ENCODE data around the gene MYO7B. TPM values are rescaled to one million over a fixed set of nuclear protein-coding genes. Genes with fewer than 3 reads are reported as not detected.

MYO7B gene
- total and polyA plus RNA-seq, 12 donors = 0.13 to 1.5 (median 0.32) TPM; not detected in 1

GRCh38 chr2:127646487-127647241 lies 111.2 kb downstream of the MYO7B start:
- TF ChIP-seq CTCF (IDR thresholded peaks at IDR 0.05) (no peak), POLR2A (IDR thresholded peaks at IDR 0.05) (no peak)
- no peak for DNase-seq
- H3K36me3 ChIP-seq (replicated peaks in 1 of 2) = no peaks in the 10 kb centered on the region
- no peak overlapping the region for H3K4me3 ChIP-seq
- no peaks in the 10 kb centered on the region for H3K27me3 ChIP-seq
- H3K4me1 ChIP-seq (replicated peaks in 1 of 2) = peaks cover 0 to 9% of the 10 kb centered on the region in 2 donors
- H3K9me3 ChIP-seq (replicated peaks in 1 of 3) = no peaks in the 10 kb centered on the region
- WGBS, 4 donors = 68 to 76% (median 74%) methylated on average over 16 to 24 of the region's 24 CpGs
- intact Hi-C loops (cut with DNase I) = loop anchor here in 1 of 2 donors (5.0 kb wide), 1 partner anchor 54 kb away; no protein-coding TSS in a partner anchor
- peak overlapping the region in 1 of 5 donors; percentile 26 for H3K27ac ChIP-seq

DNA sequence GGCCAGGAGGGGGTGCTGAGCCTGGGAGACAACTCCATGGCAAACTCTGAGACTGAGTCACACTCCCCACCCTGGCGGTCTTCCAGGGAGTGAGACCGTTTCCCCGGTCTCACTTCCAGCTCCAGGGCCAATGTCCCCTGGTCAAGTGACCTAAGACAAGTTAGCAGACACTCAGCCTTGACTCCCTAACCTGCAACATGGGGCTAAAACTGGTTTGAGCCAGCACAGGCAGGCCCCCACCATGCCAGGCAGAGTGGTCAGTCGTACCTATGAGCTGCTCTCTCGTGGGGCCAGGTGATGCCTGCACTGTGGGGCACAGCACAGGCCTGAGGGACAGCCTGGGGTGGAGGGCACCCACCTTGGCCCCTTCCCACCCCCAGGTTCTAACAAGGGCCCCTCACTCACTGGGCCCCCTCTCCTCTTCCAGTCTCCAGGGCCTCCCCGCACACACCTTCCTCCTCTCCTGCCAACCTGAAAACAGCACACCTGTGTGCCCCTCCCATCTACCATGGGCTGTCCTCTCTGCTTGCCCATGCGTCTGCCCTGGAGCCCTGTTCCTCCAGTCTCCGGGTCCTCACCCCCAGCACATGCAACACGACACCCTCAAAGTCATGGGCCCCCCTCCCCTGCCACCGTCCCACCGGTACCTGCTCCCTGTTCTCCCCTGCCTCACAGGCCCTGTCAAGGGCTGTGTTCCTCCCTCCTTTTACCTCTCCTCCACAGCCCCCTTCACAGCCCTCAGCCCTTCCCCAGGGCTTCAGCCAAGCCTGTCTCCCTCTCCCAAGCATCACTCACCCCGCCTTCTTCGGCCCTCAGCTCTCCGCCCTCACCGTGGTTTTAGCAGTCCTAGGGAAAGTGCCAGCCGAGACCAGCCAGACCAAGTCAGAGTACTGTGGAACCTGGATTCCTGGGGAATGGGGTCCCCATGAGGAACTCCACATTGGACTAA lies 112.0 kb downstream of the MYO7B start:
- 71 to 84% (median 78%) methylated on average over 15 to 16 of the region's 16 CpGs for WGBS, 4 donors
- intact Hi-C loops (cut with DNase I) = loop anchor here in 1 of 2 donors (5.0 kb wide), 1 partner anchor 55 kb away; no protein-coding TSS in a partner anchor
- H3K4me1 ChIP-seq (replicated peaks in 1 of 2) = peaks cover 0 to 9% of the 10 kb centered on the region in 2 donors

DNA sequence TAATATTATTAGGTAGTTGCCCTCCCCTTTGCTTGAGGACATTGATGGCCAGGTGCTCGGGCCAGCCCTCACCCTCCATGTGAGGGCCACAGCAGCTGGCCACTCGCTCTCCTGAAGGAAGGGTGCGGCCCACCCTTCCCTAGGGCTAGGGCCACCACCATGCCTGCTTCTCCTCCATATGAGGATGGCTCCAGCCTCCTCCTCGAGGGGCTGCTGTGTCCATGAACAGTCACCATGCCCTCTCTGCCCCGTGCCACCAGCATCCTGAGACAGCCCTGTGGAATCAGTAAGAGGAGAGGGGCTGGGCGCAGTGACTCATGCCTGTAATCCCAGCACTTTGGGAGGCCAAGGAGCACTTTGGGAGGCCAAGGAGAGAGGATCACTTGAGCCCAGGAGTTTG lies 112.8 kb downstream of the MYO7B start:
- Histone ChIP-seq H3K4me1 (replicated peaks in 1 of 2) (peaks cover 0 to 9% of the 10 kb centered on the region in 2 donors), H3K27ac (no peak overlapping the region), H3K9me3 (replicated peaks in 1 of 3) (no peaks in the 10 kb centered on the region), H3K4me3 (no peak overlapping the region), H3K36me3 (replicated peaks in 1 of 2) (no peaks in the 10 kb centered on the region), H3K27me3 (no peaks in the 10 kb centered on the region)
- no peak for DNase-seq
- intact Hi-C loops (cut with DNase I) = loop anchor here in 1 of 2 donors (5.0 kb wide), 1 partner anchor 56 kb away; no protein-coding TSS in a partner anchor
- 88 to 96% (median 91%) methylated on average over 3 to 6 of the region's 6 CpGs for WGBS, 4 donors
- TF ChIP-seq CTCF (IDR thresholded peaks at IDR 0.05) (no peak), POLR2A (IDR thresholded peaks at IDR 0.05) (no peak)

More for the DNA sequence above, 112.0 kb downstream of the MYO7B start:
- Histone ChIP-seq H3K9me3 (replicated peaks in 1 of 3) (no peaks in the 10 kb centered on the region), H3K27ac (no peak overlapping the region), H3K27me3 (no peaks in the 10 kb centered on the region), H3K4me3 (no peak overlapping the region), H3K36me3 (replicated peaks in 1 of 2) (no peaks in the 10 kb centered on the region)
- DNase-seq = peak in 5 of 7 donors; percentile 52 to 84 (median 76)
- TF ChIP-seq CTCF (IDR thresholded peaks at IDR 0.05) (no peak), POLR2A (IDR thresholded peaks at IDR 0.05) (no peak)
